ENCODE results near the gene CCR9.

Gene CCR9

DNA sequence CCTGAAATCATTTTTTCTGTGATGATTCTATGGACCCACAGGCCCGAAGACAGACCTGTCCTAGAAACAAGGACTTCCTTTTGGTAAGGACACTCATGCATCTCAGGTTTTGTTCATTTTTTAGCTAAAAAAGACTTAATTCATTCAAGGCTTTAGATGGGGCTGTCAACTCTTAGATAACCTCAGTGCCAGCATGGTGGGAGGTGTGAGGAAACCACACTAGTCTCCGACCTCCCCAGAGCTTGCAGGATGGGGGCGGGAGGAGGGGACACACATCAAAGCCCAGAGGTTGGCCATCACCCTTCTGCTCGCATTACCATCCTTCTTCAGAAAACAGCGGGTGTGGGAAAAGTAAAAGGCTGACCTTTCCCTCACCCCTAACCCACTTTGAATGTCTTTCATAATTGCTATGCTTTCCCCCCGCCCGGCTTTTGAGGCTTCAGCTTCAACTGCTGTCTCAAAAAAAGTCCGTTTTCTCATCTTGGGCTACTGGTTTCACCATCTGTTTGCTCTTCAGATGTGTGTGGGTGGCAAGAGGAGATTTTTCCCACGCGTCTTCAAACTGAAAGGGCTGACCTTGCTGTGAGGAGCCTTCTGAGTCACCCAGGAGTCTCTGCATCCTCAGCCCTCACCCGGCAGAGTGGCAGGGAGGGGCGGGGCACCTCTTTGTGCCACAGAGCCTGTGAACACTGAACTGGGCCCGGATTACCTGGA is 29.3 kb downstream of the CCR9 start:
- ATAC-seq (replicated peaks; ENCODE audit: extremely low read depth, poor library complexity, severe bottlenecking) (peak; percentile 83), DNase-seq (ENCODE audit: low spot score in 2 of 2) (peak; percentile 30 to 57)
- peaks cover 20% of the 10 kb centered on the region for H3K36me3 Mint-ChIP-seq (ENCODE audit: insufficient read depth)
- peak overlapping the region; percentile 71 for H3K4me3 Mint-ChIP-seq
- peak overlapping the region; percentile 86 for H3K27ac Mint-ChIP-seq (ENCODE audit: low read depth)
- H3K9me3 Mint-ChIP-seq: no peaks in the 10 kb centered on the region
- no peaks in the 10 kb centered on the region for H3K27me3 Mint-ChIP-seq
- peaks cover 32% of the 10 kb centered on the region for H3K4me1 Mint-ChIP-seq

GRCh38 chr3:45917146-45917898 is 31.0 kb downstream of the CCR9 start:
- Mint-ChIP-seq H3K9me3 (no peaks in the 10 kb centered on the region), H3K27me3 (no peaks in the 10 kb centered on the region), H3K4me3 (no peak overlapping the region), H3K36me3 (ENCODE audit: insufficient read depth) (peaks cover 25% of the 10 kb centered on the region), H3K27ac (ENCODE audit: low read depth) (no peak overlapping the region), H3K4me1 (peaks cover 42% of the 10 kb centered on the region)
- DNase-seq (ENCODE audit: low spot score in 2 of 2) (no peak), ATAC-seq (replicated peaks; ENCODE audit: extremely low read depth, poor library complexity, severe bottlenecking) (no peak)

GRCh38 chr3:45921158-45922038 is 35.1 kb downstream of the CCR9 start:
- Mint-ChIP-seq H3K9me3 (no peaks in the 10 kb centered on the region), H3K4me3 (no peak overlapping the region), H3K36me3 (ENCODE audit: insufficient read depth) (peaks cover 45% of the 10 kb centered on the region), H3K4me1 (peaks cover 39% of the 10 kb centered on the region), H3K27me3 (no peaks in the 10 kb centered on the region), H3K27ac (ENCODE audit: low read depth) (peak overlapping the region; percentile 94)
- DNase-seq (ENCODE audit: low spot score in 2 of 2) (no peak), ATAC-seq (replicated peaks; ENCODE audit: extremely low read depth, poor library complexity, severe bottlenecking) (no peak)

DNA sequence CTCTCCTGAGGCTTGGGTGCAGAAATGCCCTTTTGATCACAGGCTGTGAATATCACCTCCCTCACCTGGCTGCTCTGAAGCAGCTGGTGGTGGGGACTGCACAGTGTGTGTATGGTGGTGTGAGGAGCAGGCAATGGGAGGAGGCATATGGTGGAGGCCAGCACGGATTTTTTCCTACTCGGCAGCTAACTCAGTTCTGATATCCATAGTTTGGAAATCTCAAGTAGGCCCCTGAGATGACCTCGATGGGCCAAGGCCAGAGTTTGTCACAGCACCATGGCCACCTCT is 35.6 kb downstream of the CCR9 start:
- Mint-ChIP-seq H3K9me3 (no peaks in the 10 kb centered on the region), H3K4me3 (no peak overlapping the region), H3K27me3 (no peaks in the 10 kb centered on the region), H3K4me1 (peaks cover 34% of the 10 kb centered on the region), H3K36me3 (ENCODE audit: insufficient read depth) (peaks cover 47% of the 10 kb centered on the region), H3K27ac (ENCODE audit: low read depth) (peak overlapping the region; percentile 94)
- ATAC-seq (replicated peaks; ENCODE audit: extremely low read depth, poor library complexity, severe bottlenecking): no peak
- no peak for DNase-seq (ENCODE audit: low spot score in 2 of 2)

GRCh38 chr3:45922950-45923590 is 36.7 kb downstream of the CCR9 start:
- H3K36me3 Mint-ChIP-seq (ENCODE audit: insufficient read depth): peaks cover 49% of the 10 kb centered on the region
- H3K9me3 Mint-ChIP-seq: no peaks in the 10 kb centered on the region
- no peak overlapping the region for H3K4me3 Mint-ChIP-seq
- peak overlapping the region; percentile 35 for H3K27ac Mint-ChIP-seq (ENCODE audit: low read depth)
- no peak for ATAC-seq (replicated peaks; ENCODE audit: extremely low read depth, poor library complexity, severe bottlenecking)
- DNase-seq (ENCODE audit: low spot score in 2 of 2): no peak
- H3K27me3 Mint-ChIP-seq: no peaks in the 10 kb centered on the region
- peaks cover 33% of the 10 kb centered on the region for H3K4me1 Mint-ChIP-seq

DNA sequence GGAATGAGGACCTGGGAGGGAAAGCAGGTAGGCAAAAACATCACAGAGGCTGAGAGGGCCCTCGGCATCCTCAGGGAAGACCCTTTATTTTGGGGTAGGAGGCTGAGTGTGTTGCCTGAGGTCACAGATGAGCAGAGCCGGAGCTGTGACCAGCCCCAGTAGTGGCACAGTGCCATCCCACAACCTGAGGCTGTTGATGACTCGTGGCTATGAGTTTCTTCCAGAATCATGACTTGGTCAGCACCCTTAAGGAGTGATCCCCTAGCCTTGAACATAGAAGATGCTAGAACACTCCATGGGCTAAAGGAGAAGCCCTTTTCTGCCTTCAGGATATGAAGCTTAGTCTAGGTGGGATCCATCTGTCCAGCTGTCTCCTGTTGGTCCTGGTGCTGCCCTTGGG is 37.4 kb downstream of the CCR9 start:
- ATAC-seq (replicated peaks; ENCODE audit: extremely low read depth, poor library complexity, severe bottlenecking) (no peak), DNase-seq (ENCODE audit: low spot score in 2 of 2) (no peak)
- Mint-ChIP-seq H3K27ac (ENCODE audit: low read depth) (peak overlapping the region; percentile 35), H3K27me3 (no peaks in the 10 kb centered on the region), H3K36me3 (ENCODE audit: insufficient read depth) (peaks cover 52% of the 10 kb centered on the region), H3K9me3 (no peaks in the 10 kb centered on the region), H3K4me3 (no peak overlapping the region), H3K4me1 (peaks cover 35% of the 10 kb centered on the region)

GRCh38 chr3:45927881-45928280 is 41.5 kb downstream of the CCR9 start:
- no peak overlapping the region for H3K27ac Mint-ChIP-seq (ENCODE audit: low read depth)
- ATAC-seq (replicated peaks; ENCODE audit: extremely low read depth, poor library complexity, severe bottlenecking) (no peak), DNase-seq (ENCODE audit: low spot score in 2 of 2) (no peak)
- peaks cover 25% of the 10 kb centered on the region for H3K4me1 Mint-ChIP-seq
- H3K9me3 Mint-ChIP-seq: no peaks in the 10 kb centered on the region
- H3K27me3 Mint-ChIP-seq: no peaks in the 10 kb centered on the region
- peaks cover 76% of the 10 kb centered on the region for H3K36me3 Mint-ChIP-seq (ENCODE audit: insufficient read depth)
- H3K4me3 Mint-ChIP-seq: no peak overlapping the region

GRCh38 chr3:45929042-45929679 is 42.8 kb downstream of the CCR9 start:
- Mint-ChIP-seq H3K4me3 (no peak overlapping the region), H3K27ac (ENCODE audit: low read depth) (peak overlapping the region; percentile 46)
- peak; percentile 88 for ATAC-seq (replicated peaks; ENCODE audit: extremely low read depth, poor library complexity, severe bottlenecking)

GRCh38 chr3:45931496-45931895 is 45.2 kb downstream of the CCR9 start:
- H3K9me3 Mint-ChIP-seq: no peaks in the 10 kb centered on the region
- H3K27me3 Mint-ChIP-seq: no peaks in the 10 kb centered on the region
- no peak for DNase-seq (ENCODE audit: low spot score in 2 of 2)
- peaks cover 78% of the 10 kb centered on the region for H3K36me3 Mint-ChIP-seq (ENCODE audit: insufficient read depth)
- peaks cover 26% of the 10 kb centered on the region for H3K4me1 Mint-ChIP-seq
- H3K4me3 Mint-ChIP-seq: no peak overlapping the region
- H3K27ac Mint-ChIP-seq (ENCODE audit: low read depth): no peak overlapping the region
- ATAC-seq (replicated peaks; ENCODE audit: extremely low read depth, poor library complexity, severe bottlenecking): no peak

More at GRCh38 chr3:45929042-45929679, 42.8 kb downstream of the CCR9 start:
- H3K9me3 Mint-ChIP-seq: no peaks in the 10 kb centered on the region
- peaks cover 74% of the 10 kb centered on the region for H3K36me3 Mint-ChIP-seq (ENCODE audit: insufficient read depth)
- peak; percentile 42 to 46 for DNase-seq (ENCODE audit: low spot score in 2 of 2)
- H3K4me1 Mint-ChIP-seq: peaks cover 22% of the 10 kb centered on the region
- H3K27me3 Mint-ChIP-seq: no peaks in the 10 kb centered on the region

- DNase-seq (ENCODE audit: low spot score in 2 of 2) (no peak), ATAC-seq (replicated peaks; ENCODE audit: extremely low read depth, poor library complexity, severe bottlenecking) (no peak)
- Mint-ChIP-seq H3K36me3 (ENCODE audit: insufficient read depth) (peaks cover 79% of the 10 kb centered on the region), H3K27me3 (no peaks in the 10 kb centered on the region), H3K4me3 (no peak overlapping the region), H3K27ac (ENCODE audit: low read depth) (no peak overlapping the region), H3K9me3 (no peaks in the 10 kb centered on the region), H3K4me1 (peaks cover 26% of the 10 kb centered on the region)
Measured at GRCh38 chr3:45932112-45932511, 45.8 kb downstream of the CCR9 start.

GRCh38 chr3:45933591-45933990 is 47.2 kb downstream of the CCR9 start:
- H3K27me3 Mint-ChIP-seq: no peaks in the 10 kb centered on the region
- H3K36me3 Mint-ChIP-seq (ENCODE audit: insufficient read depth): peaks cover 76% of the 10 kb centered on the region

DNA sequence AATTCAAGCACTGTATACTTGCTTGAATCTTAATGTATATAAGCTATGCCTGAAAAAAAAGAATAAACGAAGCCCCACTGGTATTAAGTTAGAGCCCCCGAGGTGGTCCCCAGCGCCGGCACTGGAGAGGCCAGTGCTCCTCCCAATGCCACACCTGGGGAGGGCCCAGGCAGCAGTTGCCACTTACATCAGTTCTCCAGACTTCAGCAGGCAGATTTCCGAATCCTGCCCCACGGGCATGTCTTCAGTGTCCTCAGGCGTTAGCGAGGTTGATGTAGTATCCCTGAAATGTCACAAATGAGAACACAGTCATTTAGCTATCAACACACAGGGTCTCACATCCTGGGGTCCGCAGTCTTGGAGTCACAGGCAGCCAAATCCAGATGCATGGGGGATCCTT is 49.9 kb downstream of the CCR9 start:
- Mint-ChIP-seq H3K4me3 (no peak overlapping the region), H3K4me1 (peaks cover 44% of the 10 kb centered on the region), H3K27me3 (no peaks in the 10 kb centered on the region), H3K36me3 (ENCODE audit: insufficient read depth) (peaks cover 55% of the 10 kb centered on the region), H3K9me3 (no peaks in the 10 kb centered on the region), H3K27ac (ENCODE audit: low read depth) (no peak overlapping the region)
- DNase-seq (ENCODE audit: low spot score in 2 of 2) (no peak), ATAC-seq (replicated peaks; ENCODE audit: extremely low read depth, poor library complexity, severe bottlenecking) (no peak)

More at GRCh38 chr3:45933591-45933990, 47.2 kb downstream of the CCR9 start:
- ATAC-seq (replicated peaks; ENCODE audit: extremely low read depth, poor library complexity, severe bottlenecking): no peak
- no peak for DNase-seq (ENCODE audit: low spot score in 2 of 2)
- Mint-ChIP-seq H3K9me3 (no peaks in the 10 kb centered on the region), H3K27ac (ENCODE audit: low read depth) (no peak overlapping the region), H3K4me3 (no peak overlapping the region), H3K4me1 (peaks cover 26% of the 10 kb centered on the region)

Measured in central memory CD8-positive, alpha-beta T cell (primary cell).